Kidney (tissue), 14 donors: Measurements from ENCODE around the gene NRP1. TPM values are rescaled to one million over a fixed set of nuclear protein-coding genes. Genes with fewer than 3 reads are reported as not detected.

Experiments
- DNase-seq, 5 donors: peaks; one replicate each; pipeline ENCODE4 v3.0.0-alpha.2; 2013 to 2020
- FAIRE-seq: peaks from 2 replicates; lab custom pipeline; 2012; peaks lifted over from hg19 to GRCh38; lab: Jason Lieb, UNC
- H3K27ac ChIP-seq, 2 donors: one replicate each; pipeline ENCODE4 v1.7.0; 2013; ENCODE audit warnings: low read depth in 2 of 2, low read length in 2 of 2, inconsistent platforms in 1 of 2
- H3K27me3 ChIP-seq: one replicate; pipeline ENCODE4 v1.7.1; 2013; ENCODE audit warnings: low read length, inconsistent platforms; ENCODE audit not compliant: control insufficient read depth, insufficient read depth
- H3K36me3 ChIP-seq, 3 donors: one replicate each; pipeline versions ENCODE4 v1.7.0 to v1.7.1; 2013; ENCODE audit warnings: low read length in 3 of 3, control low read depth in 1 of 3, inconsistent platforms in 1 of 3; ENCODE audit not compliant: insufficient read depth in 3 of 3, control insufficient read depth in 2 of 3
- H3K4me1 ChIP-seq, 3 donors: one replicate each; pipeline versions ENCODE4 v1.7.0 to v1.7.1; 2013; ENCODE audit warnings: low read length in 3 of 3, inconsistent platforms in 1 of 3, low read depth in 1 of 3; ENCODE audit not compliant: control insufficient read depth in 2 of 3, insufficient read depth in 2 of 3
- H3K4me3 ChIP-seq, 3 donors: one replicate each; pipeline versions ENCODE4 v1.7.0 to v1.8.1; 2013; ENCODE audit warnings: low read length in 3 of 3, control low read depth in 1 of 3, inconsistent platforms in 1 of 3
- H3K9ac ChIP-seq, 3 donors: one replicate each; pipeline versions ENCODE4 v1.7.0 to v1.7.1; 2013; ENCODE audit warnings: low read length in 3 of 3, control low read depth in 1 of 3, inconsistent platforms in 1 of 3
- H3K9me3 ChIP-seq, 3 donors: one replicate each; pipeline versions ENCODE4 v1.7.0 to v1.7.1; 2013; ENCODE audit warnings: low read length in 3 of 3, control low read depth in 1 of 3, inconsistent platforms in 1 of 3; ENCODE audit not compliant: control insufficient read depth in 2 of 3, insufficient read depth in 1 of 3
- intact Hi-C: fragments of 100-400 bp; cut with DNase I; formaldehyde crosslinking; loops from one replicate; pipeline ENCODE4 v1.11.1; 2022
- polyA plus RNA-seq: library from polyadenylated mRNA; stranded (reverse); fragments of 350-450 nt; fragmentation: Illumina TruSeq; extraction: RNeasy Lipid Tissue Mini Kit (QIAGEN cat#74804); gene quantifications from one replicate; pipeline ENCODE4 v1.2.3, GENCODE V29; 2014; ENCODE audit warnings: low read depth, low replicate concordance; ENCODE audit not compliant: insufficient read depth
- total RNA-seq: library from RNA; stranded (reverse); fragmentation: NEBNext Ultra II Directional; extraction: Animal tissue kit (Norgen Biotek cat#: 25700); gene quantifications from one replicate; pipeline ENCODE4 v1.2.1, GENCODE V29; 2021
- TF ChIP-seq, protein P1 (sequence below): IDR thresholded peaks from 3 replicates; pipeline ENCODE4 v1.5.1; 2012; ENCODE audit warnings: mild to moderate bottlenecking, moderate library complexity, borderline replicate concordance; ENCODE audit not compliant: insufficient read depth; ENCODE audit errors: extremely low read depth
- donor health status: control.
- donor health status: control.
- donor health status: control.
- donor health status: control.
- donor health status: control.
- donor health status: DM: yes; HTN: yes; CAD: no.
- donor health status: Normal renal cell carcinoma (clear cell type).

Gene NRP1
- total and polyA plus RNA-seq, 2 donors from 2014 or later: 40.5 to 243 TPM

DNA sequence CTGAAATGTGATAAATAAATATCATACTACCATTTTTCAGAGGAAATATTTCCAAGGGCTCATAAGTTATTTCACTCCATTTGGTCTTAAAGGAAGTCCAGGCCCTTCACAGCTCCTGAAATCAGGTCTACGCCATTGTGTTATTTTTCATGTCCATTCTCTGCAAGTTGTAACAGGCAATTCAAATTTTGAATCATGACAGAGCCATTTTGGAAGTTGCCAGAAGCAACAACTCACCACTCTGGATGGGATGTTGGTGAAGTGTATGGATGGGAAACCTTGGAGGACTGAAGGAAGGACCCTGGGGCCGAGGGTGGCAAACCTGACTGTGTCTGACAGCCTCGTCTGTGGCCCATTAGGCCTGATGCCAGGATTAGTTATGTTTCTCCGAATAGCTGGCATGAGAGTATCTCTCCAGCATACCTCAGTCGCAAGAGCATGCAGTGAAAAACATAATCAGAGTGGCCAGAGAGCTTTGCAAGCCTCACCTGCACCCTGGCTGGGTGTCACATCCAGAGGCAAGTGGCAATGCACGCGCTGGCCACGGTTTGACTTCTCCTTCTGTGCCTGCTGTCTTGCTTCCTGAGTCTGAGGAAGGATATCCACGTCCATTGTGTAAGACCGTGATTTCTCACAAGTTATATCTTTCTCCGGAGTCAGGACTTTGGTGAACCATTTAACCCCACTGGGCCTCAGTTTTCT is 87.1 kb downstream of the NRP1 start:
- H3K27me3 ChIP-seq: no peaks in the 10 kb centered on the region
- FAIRE-seq (no peak), DNase-seq (no peak)
- peaks cover 0 to 7% (median 0%) of the 10 kb centered on the region in 3 donors for H3K4me1 ChIP-seq
- H3K27ac ChIP-seq: no peak overlapping the region
- TF ChIP-seq, protein P1, sequence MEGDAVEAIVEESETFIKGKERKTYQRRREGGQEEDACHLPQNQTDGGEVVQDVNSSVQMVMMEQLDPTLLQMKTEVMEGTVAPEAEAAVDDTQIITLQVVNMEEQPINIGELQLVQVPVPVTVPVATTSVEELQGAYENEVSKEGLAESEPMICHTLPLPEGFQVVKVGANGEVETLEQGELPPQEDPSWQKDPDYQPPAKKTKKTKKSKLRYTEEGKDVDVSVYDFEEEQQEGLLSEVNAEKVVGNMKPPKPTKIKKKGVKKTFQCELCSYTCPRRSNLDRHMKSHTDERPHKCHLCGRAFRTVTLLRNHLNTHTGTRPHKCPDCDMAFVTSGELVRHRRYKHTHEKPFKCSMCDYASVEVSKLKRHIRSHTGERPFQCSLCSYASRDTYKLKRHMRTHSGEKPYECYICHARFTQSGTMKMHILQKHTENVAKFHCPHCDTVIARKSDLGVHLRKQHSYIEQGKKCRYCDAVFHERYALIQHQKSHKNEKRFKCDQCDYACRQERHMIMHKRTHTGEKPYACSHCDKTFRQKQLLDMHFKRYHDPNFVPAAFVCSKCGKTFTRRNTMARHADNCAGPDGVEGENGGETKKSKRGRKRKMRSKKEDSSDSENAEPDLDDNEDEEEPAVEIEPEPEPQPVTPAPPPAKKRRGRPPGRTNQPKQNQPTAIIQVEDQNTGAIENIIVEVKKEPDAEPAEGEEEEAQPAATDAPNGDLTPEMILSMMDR: no peak
- no peak overlapping the region for H3K9ac ChIP-seq
- H3K9me3 ChIP-seq: no peaks in the 10 kb centered on the region
- intact Hi-C loops: no loop called here
- no peak overlapping the region for H3K4me3 ChIP-seq
- H3K36me3 ChIP-seq: peaks cover 4 to 48% (median 30%) of the 10 kb centered on the region in 3 donors

DNA sequence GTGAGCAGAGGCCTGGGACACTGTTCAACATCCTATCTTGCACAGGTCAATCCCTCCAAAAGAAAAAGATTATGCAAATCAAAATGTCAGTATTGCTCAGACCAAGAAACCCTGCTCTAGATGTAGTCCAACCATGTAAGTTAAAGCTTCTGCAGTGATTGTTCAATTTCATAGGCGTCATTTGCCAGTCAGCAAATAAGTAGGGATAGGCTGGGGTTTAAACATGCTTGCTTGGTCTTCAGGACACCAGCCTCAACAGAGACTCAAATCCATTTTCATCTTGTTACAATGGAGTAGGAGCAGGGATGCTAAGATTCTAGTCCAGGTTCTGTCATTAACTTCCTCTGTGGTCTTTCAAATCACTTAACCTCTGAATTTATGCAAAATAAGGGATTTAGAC is 89.1 kb downstream of the NRP1 start:
- Histone ChIP-seq H3K27me3 (no peaks in the 10 kb centered on the region), H3K4me1 (peaks cover 0 to 5% (median 2%) of the 10 kb centered on the region in 3 donors), H3K4me3 (no peak overlapping the region), H3K9me3 (no peaks in the 10 kb centered on the region), H3K9ac (no peak overlapping the region), H3K36me3 (peaks cover 4 to 38% (median 19%) of the 10 kb centered on the region in 3 donors), H3K27ac (no peak overlapping the region)
- no peak for DNase-seq
- no peak for FAIRE-seq
- intact Hi-C loops: no loop called here
- TF ChIP-seq, protein P1: no peak

DNA sequence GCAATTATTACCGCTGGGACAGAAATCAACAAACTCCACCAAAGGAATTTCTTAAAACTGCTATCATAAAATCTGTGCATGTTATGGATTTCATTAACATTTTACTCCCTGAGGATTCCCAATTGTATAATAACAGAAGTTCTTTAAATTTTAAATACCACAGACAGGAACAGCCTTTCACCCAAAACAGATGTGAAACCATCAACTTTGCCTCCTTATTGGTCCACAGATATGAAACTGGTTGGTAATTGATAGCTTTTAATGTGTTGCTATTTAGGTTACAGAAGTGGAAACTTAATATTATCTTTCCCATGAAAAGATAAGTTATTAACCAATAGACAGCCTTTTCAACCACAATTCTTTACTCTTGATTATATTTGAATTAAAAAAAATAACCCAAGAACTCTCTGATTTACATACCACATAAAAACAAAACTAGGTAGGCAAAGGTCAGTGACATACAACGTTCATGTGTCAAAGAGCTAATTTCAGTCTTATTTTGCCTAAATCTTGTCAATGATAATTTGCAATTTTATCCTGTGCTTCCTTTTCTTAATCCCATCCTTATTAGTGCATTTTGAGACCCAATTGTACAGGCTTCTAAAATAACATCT is 90.0 kb downstream of the NRP1 start:
- TF ChIP-seq, protein P1: no peak
- no peak for FAIRE-seq
- intact Hi-C loops: no loop called here

More for the DNA sequence above, 90.0 kb downstream of the NRP1 start:
- DNase-seq: no peak
- Histone ChIP-seq H3K27ac (no peak overlapping the region), H3K27me3 (no peaks in the 10 kb centered on the region), H3K4me3 (no peak overlapping the region), H3K4me1 (peaks cover 0 to 5% (median 0%) of the 10 kb centered on the region in 3 donors), H3K9me3 (no peaks in the 10 kb centered on the region), H3K36me3 (peaks cover 4 to 32% (median 11%) of the 10 kb centered on the region in 3 donors), H3K9ac (no peak overlapping the region)
